Measurements from ENCODE around the gene CILP2.

- TF ChIP-seq POLR2A (conservative IDR thresholded peaks at IDR 0.05) (no peak), GTF2F1 (IDR thresholded peaks at IDR 0.05; ENCODE audit: low read depth, low read length) (no peak), ZKSCAN8 (CRISPR knock-in tag; IDR thresholded peaks at IDR 0.05) (no peak), TCF15 (CRISPR knock-in tag; IDR thresholded peaks at IDR 0.05) (no peak), ZNF24 (IDR thresholded peaks at IDR 0.05) (no peak), ZNF354B (CRISPR knock-in tag; IDR thresholded peaks at IDR 0.05) (no peak), ZNF668 (CRISPR knock-in tag; IDR thresholded peaks at IDR 0.05) (no peak)
Observed at GRCh38 chr19:19575411-19575810, 37.3 kb downstream of the CILP2 start.

Data from K562 (cell line).